Adrenal gland (tissue), 5 donors: Measurements from ENCODE around the gene ABO.

Experiments used
- CTCF ChIP-seq, 6 experiments: fragments of 450-650 bp in 4 of 6; fragments of 200-600 bp in 2 of 6; sonication (generic) in 1 of 6; IDR thresholded peaks; 1 replicate in 5 of 6; 2 replicates in 1 of 6; pipeline versions ENCODE4 v1.5.1 to v1.8.0; 2016 to 2021; ENCODE audit warnings: antibody characterized with exemption in 6 of 6, mild to moderate bottlenecking in 2 of 6, moderate library complexity in 1 of 6
- POLR2A ChIP-seq, 2 donors: fragments of 450-650 bp; IDR thresholded peaks; one replicate each; pipeline ENCODE4 v1.6.1; 2017; ENCODE audit warnings: antibody characterized with exemption in 2 of 2, mild to moderate bottlenecking in 2 of 2, moderate library complexity in 1 of 2
- donor health status: DM: no; HTN: no; CAD: no.

GRCh38 chr9:133294257-133294656 lies 19.3 kb upstream of the ABO start:
- no peak for TF ChIP-seq POLR2A (IDR thresholded peaks at IDR 0.05)
- no peak for TF ChIP-seq CTCF (IDR thresholded peaks at IDR 0.05)
